Measurements from ENCODE around the gene NSMF. TPM values are rescaled to one million over a fixed set of nuclear protein-coding genes. Genes with fewer than 3 reads are reported as not detected.

The NSMF gene
- total and polyA plus RNA-seq, 2 donors (not counting 3 experiments of a cell fraction or from before 2014, with no cell fraction given): 43.3 to 53.7 TPM

- Histone ChIP-seq H3K36me3 (ENCODE audit: control insufficient read depth in 2 of 2, extremely low read depth in 1 of 2, insufficient read depth in 2 of 2, low read length in 2 of 2) (no peaks in the 10 kb centered on the region), H3K9ac (replicated peaks; ENCODE audit: extremely low read depth, insufficient read depth, low read length) (no peak overlapping the region), H3K4me2 (ENCODE audit: insufficient read depth, low read length) (no peak overlapping the region), H3K4me1 (ENCODE audit: control insufficient read depth, extremely low read depth, insufficient read depth, low read length) (peaks cover 4% of the 10 kb centered on the region), H3K9me3 (replicated peaks; ENCODE audit: control insufficient read depth, insufficient read depth, low read length) (no peaks in the 10 kb centered on the region), H3K27me3 (ENCODE audit: control insufficient read depth in 2 of 2, insufficient read depth in 2 of 2, low read length in 2 of 2) (no peaks in the 10 kb centered on the region), H3K9me1 (replicated peaks; ENCODE audit: control insufficient read depth, extremely low read depth, insufficient read depth, low read length) (no peaks in the 10 kb centered on the region), H3K27ac (ENCODE audit: insufficient read depth, low read depth, low read length) (no peak overlapping the region), H2AFZ (ENCODE audit: low read depth, low read length) (no peak overlapping the region), H3K79me2 (ENCODE audit: control insufficient read depth, insufficient read depth, low read length) (peaks cover 6% of the 10 kb centered on the region), H3K4me3 (replicated peaks in 1 of 3; ENCODE audit: insufficient read depth in 1 of 3, low read depth in 1 of 3, low read length in 3 of 3) (no peak overlapping the region), H4K20me1 (replicated peaks; ENCODE audit: control insufficient read depth, extremely low read depth, insufficient read depth, low read length) (no peaks in the 10 kb centered on the region)
- TF ChIP-seq GATA2 (IDR thresholded peaks at IDR 0.05; ENCODE audit: insufficient read depth, insufficient read length, low read depth, low read length): no peak
- TF ChIP-seq MAX (IDR thresholded peaks at IDR 0.05; ENCODE audit: insufficient read depth, insufficient read length): no peak
- no peak for TF ChIP-seq CTCF (IDR thresholded peaks at IDR 0.05; ENCODE audit: extremely low read depth in 1 of 2, insufficient read depth in 1 of 2, low read depth in 1 of 2, low read length in 2 of 2)
- TF ChIP-seq POLR2A (IDR thresholded peaks at IDR 0.05; ENCODE audit: low read depth, low read length): no peak
- no peak for TF ChIP-seq EZH2 (IDR thresholded peaks at IDR 0.05; ENCODE audit: borderline replicate concordance, low read depth, low read length, severe bottlenecking)
- no peak for TF ChIP-seq MYC (IDR thresholded peaks at IDR 0.05; ENCODE audit: low read depth, low read length)
- no peak for TF ChIP-seq POLR2AphosphoS5 (IDR thresholded peaks at IDR 0.05; ENCODE audit: insufficient read depth, low read depth, low read length)
- TF ChIP-seq JUN (IDR thresholded peaks at IDR 0.05; ENCODE audit: borderline replicate concordance, insufficient read depth, insufficient read length, low read depth): no peak
- no peak for TF ChIP-seq FOS (IDR thresholded peaks at IDR 0.05; ENCODE audit: borderline replicate concordance, insufficient read depth, low read length)
- CTCF ChIA-PET: interaction anchor here (1.2 kb wide), 1 partner anchor 73 kb away, joined by 3 read pairs; no protein-coding TSS in a partner anchor
- FAIRE-seq (no peak), DNase-seq (ENCODE audit: low read depth, low spot score) (no peak)
- POLR2A ChIA-PET: no interaction called here
- BruUV-seq (replicated peaks): no TSS peak
- intact Hi-C loops (cut with micrococcal nuclease) (no loop called here), dilution Hi-C loops (cut with MboI; ENCODE audit: extremely low pct_ligation_motif_present, low sequenced_read_pairs) (no loop called here)
These were observed 3.4 kb upstream of the NSMF start for GRCh38 chr9:137462396-137462985.
